Mesenchymal stem cell (in vitro differentiated cells and primary cell): ENCODE data around the gene PTPN13.

Source experiments
- DNase-seq: peaks from one replicate; pipeline ENCODE4 v3.0.0-alpha.2; 2013
- H2AFZ ChIP-seq: one replicate; pipeline ENCODE4 v1.6.1; 2013; ENCODE audit warnings: low read depth, mild to moderate bottlenecking, control low read depth, inconsistent platforms, low read length, moderate library complexity
- H2AK5ac ChIP-seq: 2 replicates; pipeline ENCODE4 v1.6.1; 2013; ENCODE audit warnings: low read length, moderate library complexity, mild to moderate bottlenecking, inconsistent platforms; ENCODE audit not compliant: severe bottlenecking
- H2BK120ac ChIP-seq: one replicate; pipeline ENCODE4 v1.6.1; 2013; ENCODE audit warnings: low read depth, mild to moderate bottlenecking, inconsistent platforms, low read length, moderate library complexity
- H2BK12ac ChIP-seq, 2 experiments: one replicate each; pipeline ENCODE4 v1.6.1; 2013; ENCODE audit warnings: inconsistent platforms in 2 of 2, low read length in 2 of 2, mild to moderate bottlenecking in 2 of 2, moderate library complexity in 2 of 2, control low read depth in 1 of 2
- H2BK15ac ChIP-seq: one replicate; pipeline ENCODE4 v1.6.1; 2013; ENCODE audit warnings: mild to moderate bottlenecking, low read depth, inconsistent platforms; ENCODE audit not compliant: poor library complexity, severe bottlenecking
- H2BK5ac ChIP-seq: 2 replicates; pipeline ENCODE4 v1.6.1; 2013; ENCODE audit warnings: low read depth, mild to moderate bottlenecking, low read length, control low read depth, inconsistent platforms; ENCODE audit not compliant: poor library complexity, severe bottlenecking
- H3K14ac ChIP-seq, 2 experiments: one replicate each; pipeline ENCODE4 v1.6.1; 2013; ENCODE audit warnings: inconsistent platforms in 2 of 2, low read length in 2 of 2, control low read depth in 1 of 2, mild to moderate bottlenecking in 1 of 2, moderate library complexity in 1 of 2
- H3K18ac ChIP-seq, 2 experiments: one replicate each; pipeline ENCODE4 v1.6.1; 2013; ENCODE audit warnings: inconsistent platforms in 2 of 2, low read length in 2 of 2, control low read depth in 1 of 2, low read depth in 1 of 2, mild to moderate bottlenecking in 1 of 2
- H3K23ac ChIP-seq, 2 experiments: one replicate each; pipeline ENCODE4 v1.6.1; 2013; ENCODE audit warnings: inconsistent platforms in 2 of 2, low read length in 2 of 2, mild to moderate bottlenecking in 2 of 2, moderate library complexity in 2 of 2, control low read depth in 1 of 2
- H3K27ac ChIP-seq: 2 replicates; pipeline ENCODE4 v1.5.1; 2013; ENCODE audit warnings: mild to moderate bottlenecking, moderate library complexity, low read length, control low read depth, inconsistent platforms; ENCODE audit not compliant: poor library complexity, severe bottlenecking
- H3K27me3 ChIP-seq, 2 experiments: 2 replicates each; pipeline versions ENCODE4 v1.6.1 to v1.7.0; 2013; ENCODE audit warnings: low read length in 2 of 2, mild to moderate bottlenecking in 2 of 2, moderate library complexity in 2 of 2, control low read depth in 1 of 2, inconsistent platforms in 1 of 2; ENCODE audit not compliant: control insufficient read depth in 1 of 2, insufficient read depth in 1 of 2
- H3K36me3 ChIP-seq, 2 experiments: 2 replicates each; pipeline versions ENCODE4 v1.6.1 to v1.7.0; 2013; ENCODE audit warnings: low read length in 2 of 2, control low read depth in 1 of 2, inconsistent platforms in 1 of 2, low read depth in 1 of 2, mild to moderate bottlenecking in 1 of 2; ENCODE audit not compliant: insufficient read depth in 2 of 2, control insufficient read depth in 1 of 2
- H3K4ac ChIP-seq, 2 experiments: one replicate each; pipeline ENCODE4 v1.6.1; 2013; ENCODE audit warnings: inconsistent platforms in 2 of 2, low read length in 2 of 2, mild to moderate bottlenecking in 2 of 2, moderate library complexity in 2 of 2, control low read depth in 1 of 2, low read depth in 1 of 2
- H3K4me1 ChIP-seq: 2 replicates; pipeline ENCODE4 v1.6.1; 2013; ENCODE audit warnings: low read depth, low read length, control low read depth; ENCODE audit not compliant: control insufficient read depth, insufficient read depth
- H3K4me2 ChIP-seq: 2 replicates; pipeline ENCODE4 v1.6.1; 2013; ENCODE audit warnings: low read length, mild to moderate bottlenecking, inconsistent platforms; ENCODE audit not compliant: poor library complexity, severe bottlenecking
- H3K4me3 ChIP-seq, 2 experiments: 2 replicates each; pipeline versions ENCODE4 v1.5.1 to v1.7.0; 2013; ENCODE audit warnings: low read length in 2 of 2, mild to moderate bottlenecking in 2 of 2, control low read depth in 1 of 2, low read depth in 1 of 2; ENCODE audit not compliant: insufficient read depth in 1 of 2
- H3K79me1 ChIP-seq: replicated peaks from 2 replicates; pipeline ENCODE4 v1.6.1; 2013; ENCODE audit warnings: mild to moderate bottlenecking, control low read depth, low read length, inconsistent platforms; ENCODE audit not compliant: poor library complexity, severe bottlenecking
- H3K9ac ChIP-seq: 2 replicates; pipeline ENCODE4 v1.7.0; 2013; ENCODE audit warnings: mild to moderate bottlenecking, low read length, moderate library complexity
- H3K9me3 ChIP-seq: 2 replicates; pipeline ENCODE4 v1.7.0; 2013; ENCODE audit warnings: mild to moderate bottlenecking, low read length; ENCODE audit not compliant: control insufficient read depth
- H4K8ac ChIP-seq: one replicate; pipeline ENCODE4 v1.6.1; 2013; ENCODE audit warnings: inconsistent platforms, mild to moderate bottlenecking, low read length, moderate library complexity
- H4K91ac ChIP-seq: one replicate; pipeline ENCODE4 v1.6.1; 2013; ENCODE audit warnings: mild to moderate bottlenecking, low read length, inconsistent platforms
- whole genome bisulfite sequencing: methylation state at CpG from one replicate; pipeline ENCODE4 v1.1.7; 2013; ENCODE audit warnings: mixed read lengths; 5-methylcytosine and 5-hydroxymethylcytosine counted together

Gene PTPN13

GRCh38 chr4:86564795-86565194 lies 29.3 kb upstream of the PTPN13 start:
- H2BK5ac ChIP-seq: no peak overlapping the region
- no peaks in the 10 kb centered on the region for H3K27me3 ChIP-seq
- peaks cover 2% of the 10 kb centered on the region for H3K79me1 ChIP-seq
- no peak overlapping the region for H3K14ac ChIP-seq
- H3K4ac ChIP-seq: no peak overlapping the region
- no peaks in the 10 kb centered on the region for H3K9me3 ChIP-seq
- no peaks in the 10 kb centered on the region for H3K36me3 ChIP-seq
- no peak overlapping the region for H3K9ac ChIP-seq
- H3K23ac ChIP-seq: no peak overlapping the region
- DNase-seq: no peak
- H3K4me1 ChIP-seq: no peaks in the 10 kb centered on the region
- H2AK5ac ChIP-seq: no peak overlapping the region
- WGBS: 97% methylated on average over 4 of the region's 5 CpGs
- no peak overlapping the region for H4K91ac ChIP-seq
- no peak overlapping the region for H3K18ac ChIP-seq
- no peak overlapping the region for H4K8ac ChIP-seq
- H2BK15ac ChIP-seq: no peak overlapping the region
- no peak overlapping the region for H2BK12ac ChIP-seq
- no peak overlapping the region for H2AFZ ChIP-seq
- H2BK120ac ChIP-seq: no peak overlapping the region
- H3K4me2 ChIP-seq: no peak overlapping the region
- H3K27ac ChIP-seq: no peak overlapping the region
- no peak overlapping the region for H3K4me3 ChIP-seq

DNA sequence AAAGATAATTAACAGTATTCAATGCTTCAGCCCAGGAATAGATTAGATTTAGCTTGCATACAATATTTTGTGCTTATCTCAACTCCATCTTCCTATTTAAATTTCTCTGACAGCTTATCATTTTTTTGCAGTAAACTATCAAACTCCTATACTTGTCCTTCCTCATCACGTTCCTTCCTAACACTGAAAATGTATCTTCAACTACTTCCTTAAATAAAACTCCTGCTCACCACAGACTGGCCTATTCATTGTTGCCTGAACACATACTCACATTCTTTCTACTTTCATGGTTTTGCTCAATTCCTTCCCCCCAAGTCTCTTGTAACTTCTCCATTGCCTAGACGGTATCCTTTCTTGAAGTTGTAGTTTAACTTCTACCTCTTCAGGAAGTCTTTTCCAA lies 28.5 kb upstream of the PTPN13 start:
- Histone ChIP-seq H2BK12ac (no peak overlapping the region), H3K23ac (no peak overlapping the region), H4K8ac (no peak overlapping the region), H3K79me1 (peaks cover 2% of the 10 kb centered on the region), H3K14ac (no peak overlapping the region), H3K9ac (no peak overlapping the region), H3K36me3 (no peaks in the 10 kb centered on the region), H2AK5ac (no peak overlapping the region), H3K4ac (no peak overlapping the region), H3K4me2 (no peak overlapping the region), H2BK15ac (no peak overlapping the region), H3K18ac (no peak overlapping the region), H3K4me1 (no peaks in the 10 kb centered on the region), H3K4me3 (no peak overlapping the region), H3K9me3 (no peaks in the 10 kb centered on the region), H2BK5ac (no peak overlapping the region), H2BK120ac (no peak overlapping the region), H3K27ac (no peak overlapping the region), H4K91ac (no peak overlapping the region), H3K27me3 (no peaks in the 10 kb centered on the region), H2AFZ (no peak overlapping the region)
- WGBS: 97% methylated on average over 2 of the region's 2 CpGs
- no peak for DNase-seq

DNA sequence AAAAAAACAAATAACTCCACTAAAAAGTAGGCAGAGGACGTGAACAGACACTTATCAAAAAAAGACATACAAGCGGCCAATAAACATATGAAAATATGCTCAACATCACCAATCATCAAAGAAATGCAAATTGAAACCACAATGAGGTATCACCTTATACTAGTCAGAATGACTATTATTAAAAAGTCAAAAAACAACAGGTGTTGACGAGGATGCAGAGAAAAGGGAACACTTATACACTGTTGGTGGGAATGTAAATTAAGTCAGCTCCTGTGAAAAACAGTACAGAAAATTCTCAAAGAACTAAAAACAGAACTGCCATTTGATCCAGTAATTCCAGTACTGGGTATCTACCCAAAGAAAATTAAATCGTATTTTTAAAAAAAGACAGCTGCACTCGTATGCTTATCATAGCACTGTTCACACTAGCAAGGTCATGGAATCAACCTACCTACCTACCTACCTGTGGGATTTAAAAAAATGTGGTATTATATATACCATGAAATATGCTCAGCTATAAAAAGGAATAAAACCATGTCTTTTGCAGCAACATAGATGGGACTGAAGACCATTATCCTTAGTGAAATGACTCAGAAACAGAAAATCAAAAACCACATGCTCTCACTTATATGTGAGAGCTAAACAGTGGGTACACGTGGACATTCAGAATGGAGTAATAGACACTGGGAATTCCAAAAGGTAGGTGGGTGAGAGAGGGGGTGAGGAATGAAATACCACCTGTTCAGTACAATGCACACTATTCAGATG lies 24.8 kb upstream of the PTPN13 start:
- Histone ChIP-seq H3K23ac (no peak overlapping the region), H3K4me1 (no peaks in the 10 kb centered on the region), H3K18ac (no peak overlapping the region), H3K4me3 (no peak overlapping the region), H2AK5ac (no peak overlapping the region), H2BK5ac (no peak overlapping the region), H3K79me1 (peaks cover 2% of the 10 kb centered on the region), H3K9ac (no peak overlapping the region), H2BK15ac (no peak overlapping the region), H2BK12ac (no peak overlapping the region), H3K9me3 (no peaks in the 10 kb centered on the region), H2AFZ (no peak overlapping the region), H3K27me3 (no peaks in the 10 kb centered on the region), H4K91ac (no peak overlapping the region), H2BK120ac (no peak overlapping the region), H4K8ac (no peak overlapping the region), H3K14ac (no peak overlapping the region), H3K27ac (no peak overlapping the region), H3K36me3 (no peaks in the 10 kb centered on the region), H3K4ac (no peak overlapping the region), H3K4me2 (no peak overlapping the region)
- DNase-seq: no peak
- WGBS: 94% methylated on average over 3 of the region's 6 CpGs

DNA sequence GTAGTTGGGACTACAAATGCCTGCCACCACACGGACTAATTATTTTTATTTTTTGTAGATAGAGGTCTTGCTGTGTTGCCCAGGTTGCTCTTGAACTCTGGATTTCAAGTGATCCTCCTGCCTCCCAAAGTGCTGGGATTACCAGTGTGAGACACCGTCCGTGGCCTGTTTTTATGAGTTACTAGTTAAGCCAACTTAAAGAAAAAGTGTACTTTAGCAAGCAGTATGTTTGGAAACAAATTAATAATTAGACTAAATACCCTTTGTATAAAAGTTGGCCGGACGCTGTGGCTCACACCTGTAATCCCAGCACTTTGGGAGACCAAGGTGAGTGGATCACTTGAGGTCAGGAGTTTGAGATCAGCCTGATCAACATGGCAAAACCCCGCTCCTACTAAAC lies 14.2 kb upstream of the PTPN13 start:
- no peak for DNase-seq
- Histone ChIP-seq H2AK5ac (no peak overlapping the region), H3K36me3 (no peaks in the 10 kb centered on the region), H4K8ac (no peak overlapping the region), H4K91ac (no peak overlapping the region), H3K27me3 (no peaks in the 10 kb centered on the region), H3K4me1 (peaks cover 5% of the 10 kb centered on the region), H3K14ac (no peak overlapping the region), H3K4me3 (no peak overlapping the region), H3K18ac (no peak overlapping the region), H2BK15ac (no peak overlapping the region), H2BK12ac (no peak overlapping the region), H3K23ac (no peak overlapping the region), H2AFZ (no peak overlapping the region), H3K79me1 (peaks cover 10% of the 10 kb centered on the region), H2BK5ac (no peak overlapping the region), H3K4me2 (no peak overlapping the region), H3K9ac (no peak overlapping the region), H3K4ac (no peak overlapping the region), H3K9me3 (no peaks in the 10 kb centered on the region), H3K27ac (no peak overlapping the region), H2BK120ac (no peak overlapping the region)
- WGBS: 95% methylated on average over 4 of the region's 6 CpGs
